Esophagus squamous epithelium (tissue), 5 donors: Measurements from ENCODE around the gene SGMS2. TPM values are rescaled to one million over a fixed set of nuclear protein-coding genes. Genes with fewer than 3 reads are reported as not detected.

Experiments
- DNase-seq: peaks from one replicate; lab custom pipeline; 2025; lab: John Stamatoyannopoulos, UW
- H3K27ac ChIP-seq, 4 donors: fragments of 200-600 bp; sonication (generic); one replicate each; pipeline ENCODE4 v1.5.1; 2016 to 2019; ENCODE audit warnings: mild to moderate bottlenecking in 1 of 4
- H3K27me3 ChIP-seq, 4 donors: fragments of 200-600 bp; sonication (generic); 1 replicate in 3 of 4; 2 replicates in 1 of 4; pipeline versions ENCODE4 v1.5.1 to v1.6.0; 2017 to 2021; ENCODE audit warnings: antibody characterized with exemption in 1 of 4
- H3K36me3 ChIP-seq, 3 donors: fragments of 200-600 bp; sonication (generic); one replicate each; pipeline ENCODE4 v1.5.1; 2016 to 2019
- H3K4me1 ChIP-seq, 3 donors: fragments of 200-600 bp; sonication (generic); one replicate each; pipeline ENCODE4 v1.5.1; 2017 to 2019
- H3K4me3 ChIP-seq, 4 donors: fragments of 200-600 bp; sonication (generic); 1 replicate in 3 of 4; 2 replicates in 1 of 4; pipeline ENCODE4 v1.5.1; 2016 to 2019; ENCODE audit warnings: mild to moderate bottlenecking in 2 of 4, moderate library complexity in 1 of 4
- H3K9me3 ChIP-seq, 3 donors: fragments of 200-600 bp; sonication (generic); one replicate each; pipeline ENCODE4 v1.5.1; 2016 to 2019
- CTCF ChIP-seq, 6 experiments: fragments of 450-650 bp in 4 of 6; fragments of 200-600 bp in 2 of 6; sonication (generic) in 2 of 6; IDR thresholded peaks; one replicate each; pipeline ENCODE4 v1.5.1; 2016 to 2019; ENCODE audit warnings: antibody characterized with exemption in 6 of 6, mild to moderate bottlenecking in 4 of 6, moderate library complexity in 4 of 6
- POLR2A ChIP-seq, 4 donors: fragments of 450-650 bp; IDR thresholded peaks; one replicate each; pipeline ENCODE4 v1.6.1; 2017; ENCODE audit warnings: antibody characterized with exemption in 4 of 4, mild to moderate bottlenecking in 4 of 4, moderate library complexity in 3 of 4
- WGBS, 2 donors: methylation state at CpG; one replicate each; pipeline ENCODE4 v1.1.5; 2018; 5-methylcytosine and 5-hydroxymethylcytosine counted together
- intact Hi-C: fragments of 100-400 bp; cut with DNase I; formaldehyde crosslinking; loops from one replicate; pipeline ENCODE4 v1.15.0; 2022
- small RNA-seq, 4 donors: library from RNA; depleted of rRNA; stranded (forward); fragments of <200 nt; gene quantifications; one replicate each; pipeline ENCODE3, GENCODE V24; 2016
- total RNA-seq, 4 donors: library from RNA; depleted of rRNA; stranded (reverse); fragments of >200 nt; gene quantifications; one replicate each; pipeline ENCODE4 v1.1.0, GENCODE V29; 2016
- donor health status: DM: yes; HTN: yes; CAD: no.

The SGMS2 gene
- total RNA-seq, 4 donors from 2014 or later = 53.4 to 153 (median 114) TPM

- no peaks in the 10 kb centered on the region for H3K9me3 ChIP-seq
- no peaks in the 10 kb centered on the region for H3K4me1 ChIP-seq
- peaks cover 0 to 44% (median 0%) of the 10 kb centered on the region in 3 donors for H3K36me3 ChIP-seq
- no peaks in the 10 kb centered on the region for H3K27me3 ChIP-seq
- no peak for TF ChIP-seq POLR2A (IDR thresholded peaks at IDR 0.05)
- no peak for TF ChIP-seq CTCF (IDR thresholded peaks at IDR 0.05)
- DNase-seq = no peak
- WGBS, 2 donors = 85 to 96% methylated on average over 1 to 2 of the region's 2 CpGs
- H3K4me3 ChIP-seq = no peak overlapping the region
- H3K27ac ChIP-seq = no peak overlapping the region
- intact Hi-C loops = no loop called here
Measured at GRCh38 chr4:107950746-107951540, 126.2 kb downstream of the SGMS2 start.

DNA sequence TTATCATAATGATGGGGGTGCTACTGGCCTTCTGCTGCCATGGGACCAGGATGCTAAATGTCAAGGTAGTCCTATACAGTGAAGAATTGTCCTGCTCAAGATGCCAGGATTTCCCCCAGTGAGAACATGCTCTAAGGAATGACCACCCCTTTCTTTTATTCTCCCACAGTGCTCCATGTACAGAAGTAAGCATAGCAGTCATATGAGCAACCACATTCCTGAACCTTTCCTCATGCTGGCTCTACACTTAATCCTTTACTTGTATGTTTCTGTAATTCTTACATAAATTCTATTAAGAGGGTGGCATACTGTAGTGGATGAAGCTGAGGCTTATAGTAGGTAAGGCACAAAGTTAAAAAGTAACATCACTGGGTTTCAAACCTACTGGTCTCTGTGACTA is 126.8 kb downstream of the SGMS2 start:
- intact Hi-C loops = no loop called here
- Histone ChIP-seq H3K4me3 (no peak overlapping the region), H3K4me1 (no peaks in the 10 kb centered on the region), H3K36me3 (peaks cover 0 to 44% (median 0%) of the 10 kb centered on the region in 3 donors), H3K27me3 (no peaks in the 10 kb centered on the region), H3K27ac (no peak overlapping the region), H3K9me3 (peaks cover 0 to 3% (median under 1%) of the 10 kb centered on the region in 3 donors)
- TF ChIP-seq CTCF (IDR thresholded peaks at IDR 0.05) (no peak), POLR2A (IDR thresholded peaks at IDR 0.05) (no peak)
- no peak for DNase-seq

DNA sequence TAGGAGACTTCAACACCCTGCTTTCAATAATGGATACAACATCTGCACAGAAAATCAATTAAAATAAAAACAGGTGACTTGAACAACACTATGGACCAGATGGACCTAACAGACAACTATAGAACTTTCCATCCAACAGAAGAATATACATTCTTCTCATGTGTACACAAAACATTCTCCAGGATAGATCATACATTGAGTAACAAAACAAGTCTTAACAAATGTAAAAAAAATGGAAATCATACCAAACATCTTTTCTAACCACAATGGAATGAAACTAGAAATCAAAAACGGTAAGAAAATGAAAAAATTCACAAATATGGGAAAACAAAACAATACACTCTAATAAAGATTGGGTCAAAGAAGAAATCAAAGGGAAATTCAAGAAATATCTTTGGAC is 131.3 kb downstream of the SGMS2 start:
- WGBS, 2 donors = 74 to 79% methylated on average over 1 of the region's 1 CpG
- Histone ChIP-seq H3K36me3 (peaks cover 0 to 8% (median 0%) of the 10 kb centered on the region in 3 donors), H3K4me1 (no peaks in the 10 kb centered on the region), H3K9me3 (peaks cover 0 to 9% (median 8%) of the 10 kb centered on the region in 3 donors), H3K4me3 (no peak overlapping the region), H3K27ac (no peak overlapping the region), H3K27me3 (no peaks in the 10 kb centered on the region)
- DNase-seq = no peak
- intact Hi-C loops = no loop called here
- TF ChIP-seq POLR2A (IDR thresholded peaks at IDR 0.05) (no peak), CTCF (IDR thresholded peaks at IDR 0.05) (no peak)

Small RNA genes lying within 50 kb of the gene (small RNA-seq; reads per million reads assigned to genes)
- 0 reads per million in 4 donors for gene RNU6-733P

Other genes with a start within 250 kb of the SGMS2 start
- gene PAPSS1, start 104.7 kb upstream of the SGMS2 start, total RNA-seq = 10 to 100 TPM; 30.8 to 54.1 (median 36.0) TPM
- 1 to 10 TPM; 1.8 to 8.4 (median 4.5) TPM for gene CYP2U1, start 106.6 kb downstream of the SGMS2 start, total RNA-seq
- 10 to 100 TPM; 26.8 to 46.5 (median 38.1) TPM for gene HADH, start 165.0 kb downstream of the SGMS2 start, total RNA-seq